Measurements from ENCODE around the gene TIPARP.

DNA sequence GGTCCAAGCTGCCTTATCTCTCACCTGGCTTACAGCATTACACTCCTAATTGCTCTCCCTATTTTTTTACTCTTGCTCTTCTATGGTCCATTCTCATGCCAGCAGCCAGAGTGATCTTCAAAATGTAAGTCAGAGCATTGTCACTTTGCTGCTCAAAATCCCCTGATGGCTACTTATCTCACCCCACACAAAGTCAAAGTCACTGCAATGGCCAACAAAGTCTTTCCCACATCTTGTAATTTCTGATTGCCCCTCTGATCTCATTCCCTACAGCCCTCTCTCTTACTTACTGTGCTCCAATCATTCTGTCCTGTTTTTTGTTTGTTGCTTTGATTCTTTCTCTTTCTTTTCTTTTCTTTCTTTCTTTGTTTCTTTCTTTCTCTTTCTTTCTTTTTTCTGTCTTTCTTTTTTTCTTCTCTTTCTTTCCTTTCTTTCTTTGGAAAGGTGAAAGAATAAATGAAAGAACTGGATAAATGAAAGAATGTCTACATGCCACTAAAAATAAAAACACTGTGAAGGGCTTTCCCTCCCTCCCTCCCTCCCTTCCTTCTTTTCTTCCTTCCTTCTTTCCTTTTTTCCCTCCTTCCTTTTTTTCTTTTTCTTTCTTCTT, 34.9 kb upstream of the TIPARP start:
- TF ChIP-seq GATA3 (IDR thresholded peaks at IDR 0.05; ENCODE audit: low read depth, low read length) (no peak), GATA2 (IDR thresholded peaks at IDR 0.05; ENCODE audit: low read depth, low read length) (no peak)
